AG10803 (cell line): ENCODE results near the gene DNAJA3.

ENCODE experiments used
- DNase-seq: peaks from one replicate; pipeline ENCODE4 v3.0.0; 2010; ENCODE audit warnings: low read depth
- H3K4me3 ChIP-seq: 2 replicates; pipeline ENCODE4 v1.5.1; 2011; ENCODE audit warnings: mild to moderate bottlenecking, low read length, control low read depth
- CTCF ChIP-seq: conservative IDR thresholded peaks from 2 replicates; pipeline ENCODE4 v1.5.1; 2011; ENCODE audit warnings: mild to moderate bottlenecking, low read length, control low read depth, inconsistent platforms

Gene DNAJA3

DNA sequence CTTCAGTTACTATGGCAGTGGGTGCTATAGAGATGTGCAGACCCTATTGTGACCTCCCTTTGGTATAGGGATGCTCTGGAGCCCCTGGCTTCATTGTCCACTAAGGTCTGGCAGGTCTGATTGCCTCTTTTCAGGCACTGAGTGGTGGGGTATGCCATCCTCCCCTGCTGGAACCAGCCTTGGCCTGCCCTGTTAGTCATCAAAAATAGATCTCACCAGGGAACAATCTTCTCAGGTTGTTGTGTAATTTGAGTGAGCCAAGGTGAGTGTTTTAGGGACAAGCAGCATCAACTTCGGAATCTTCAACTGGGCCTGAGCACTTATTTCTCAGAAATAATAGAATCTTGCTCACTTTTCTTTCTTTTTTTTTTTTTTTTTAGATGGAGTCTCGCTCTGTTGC, 70.1 kb downstream of the DNAJA3 start:
- DNase-seq: no peak
- no peak overlapping the region for H3K4me3 ChIP-seq
- TF ChIP-seq CTCF: no peak

DNA sequence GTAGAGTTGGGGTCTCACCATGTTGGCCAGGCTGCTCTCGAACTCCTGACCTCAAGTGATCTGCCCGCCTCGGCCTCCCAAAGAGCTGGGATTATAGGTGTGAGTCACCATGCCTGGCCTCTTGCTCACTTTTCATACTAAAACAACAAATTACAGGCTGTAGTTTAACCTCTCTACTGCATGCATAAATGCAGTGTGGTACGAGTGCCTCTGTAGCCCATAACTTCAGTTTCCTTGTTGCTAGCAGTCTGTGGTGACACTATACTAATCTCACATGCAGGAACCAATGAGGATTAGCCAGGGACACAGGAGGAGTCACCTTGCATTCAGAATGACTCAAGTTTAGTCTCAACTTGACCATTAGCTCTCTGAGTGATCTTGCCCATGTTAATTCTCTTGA, 70.6 kb downstream of the DNAJA3 start:
- DNase-seq: peak; percentile 51
- H3K4me3 ChIP-seq: no peak overlapping the region
- TF ChIP-seq CTCF: no peak

- no peak overlapping the region for H3K4me3 ChIP-seq
- TF ChIP-seq CTCF: no peak
- no peak for DNase-seq
Measured at GRCh38 chr16:4498546-4499195, 73.0 kb downstream of the DNAJA3 start.

DNA sequence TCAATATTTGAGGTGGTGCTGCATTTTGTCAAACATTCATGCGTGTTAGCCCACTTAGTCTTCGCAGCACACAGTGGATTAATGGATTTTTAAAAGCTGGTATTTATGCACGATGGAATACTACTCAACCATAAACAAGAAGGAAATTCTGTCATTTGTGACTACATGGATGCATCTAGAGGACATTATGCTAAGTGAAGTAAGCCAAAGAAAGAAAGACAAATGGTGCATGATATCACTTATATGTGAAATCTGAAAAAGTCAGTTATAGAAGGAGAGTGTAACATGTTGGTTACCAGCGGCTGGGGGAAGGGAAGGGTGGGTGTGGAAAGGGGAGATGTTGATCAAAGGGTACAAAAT, 73.5 kb downstream of the DNAJA3 start:
- no peak for DNase-seq
- no peak for TF ChIP-seq CTCF
- no peak overlapping the region for H3K4me3 ChIP-seq

- peak; percentile 81 for DNase-seq
- H3K4me3 ChIP-seq: peak overlapping the region; percentile 31
- TF ChIP-seq CTCF: no peak
Measured at GRCh38 chr16:4500272-4500671, 74.6 kb downstream of the DNAJA3 start.

GRCh38 chr16:4501071-4501478, 75.4 kb downstream of the DNAJA3 start:
- peak; percentile 35 for DNase-seq
- no peak for TF ChIP-seq CTCF
- H3K4me3 ChIP-seq: peak overlapping the region; percentile 31

DNA sequence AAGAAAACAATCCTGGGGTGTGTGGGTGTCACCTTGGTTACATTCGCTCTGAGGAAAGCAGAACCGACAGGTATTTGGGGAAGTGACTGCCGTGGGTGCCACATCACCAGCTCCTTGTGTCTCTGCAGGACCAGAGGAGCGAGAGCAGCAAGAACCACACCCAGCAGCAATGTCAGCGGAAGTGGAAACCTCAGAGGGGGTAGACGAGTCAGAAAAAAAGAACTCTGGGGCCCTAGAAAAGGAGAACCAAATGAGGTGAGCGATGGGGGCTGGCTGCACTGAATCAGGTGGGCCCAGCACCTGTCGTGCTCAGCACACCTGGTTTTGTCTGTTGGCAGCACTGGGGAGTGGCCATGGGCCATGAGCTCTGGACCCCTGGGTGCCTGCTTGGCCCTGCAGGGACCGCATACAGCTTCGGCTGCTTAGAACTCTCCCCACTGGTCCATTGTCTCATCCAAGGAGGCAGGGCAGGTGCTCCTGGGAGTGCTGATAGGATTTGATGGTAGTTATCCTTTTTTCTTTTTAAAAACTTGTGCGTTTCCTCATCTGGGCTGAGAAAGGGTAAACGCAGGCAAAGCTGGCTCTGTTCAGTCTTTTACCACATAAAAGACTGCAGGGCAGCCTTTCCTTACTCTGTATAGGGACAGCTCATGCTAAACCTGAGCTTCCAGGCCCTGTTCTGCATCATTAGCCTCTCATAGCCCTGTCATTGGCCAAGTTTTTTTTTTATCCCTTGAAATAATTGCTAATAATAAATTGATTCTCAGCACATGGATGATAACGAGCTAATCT, 79.9 kb downstream of the DNAJA3 start:
- H3K4me3 ChIP-seq: no peak overlapping the region
- DNase-seq: no peak
- TF ChIP-seq CTCF: no peak
